HL-60 (cell line): ENCODE measurements around the gene TMEM132A.

Source experiments
- DNase-seq, 2 experiments: peaks; one replicate each; pipeline ENCODE4 v3.0.0-alpha.2; 2010 to 2020; ENCODE audit warnings: low read depth in 1 of 2, low spot score in 1 of 2
- H3K27ac ChIP-seq: fragments of 250-450 bp; sonication (Bioruptor Pico); replicated peaks from 2 replicates; pipeline ENCODE4 v1.5.1; 2020; ENCODE audit warnings: mild to moderate bottlenecking, moderate library complexity
- H3K27me3 ChIP-seq: fragments of 250-450 bp; sonication (Bioruptor Pico); 2 replicates; pipeline ENCODE4 v1.5.1; 2021; ENCODE audit warnings: mild to moderate bottlenecking, moderate library complexity; ENCODE audit not compliant: insufficient read depth, poor library complexity, severe bottlenecking
- H3K4me3 ChIP-seq: replicated peaks from 2 replicates; pipeline ENCODE4 v1.5.1; 2011; ENCODE audit warnings: mild to moderate bottlenecking, control low read depth, low read length; ENCODE audit not compliant: insufficient read depth
- CTCF ChIP-seq: IDR thresholded peaks from one replicate; pipeline ENCODE4 v1.5.1; 2011; ENCODE audit warnings: low read length, control low read depth, inconsistent platforms; ENCODE audit not compliant: insufficient read depth
- GABPA ChIP-seq: IDR thresholded peaks from 2 replicates; pipeline ENCODE4 v1.6.1; 2012; ENCODE audit warnings: low read depth
- POLR2AphosphoS5 ChIP-seq: IDR thresholded peaks from 2 replicates; pipeline ENCODE4 v1.6.1; 2012; ENCODE audit warnings: low read depth
- REST ChIP-seq: IDR thresholded peaks from 2 replicates; pipeline ENCODE4 v1.6.1; 2012; ENCODE audit warnings: low read depth; ENCODE audit not compliant: insufficient replicate concordance
- SPI1 ChIP-seq: IDR thresholded peaks from 2 replicates; pipeline ENCODE4 v1.6.1; 2012; ENCODE audit warnings: low read depth, mild to moderate bottlenecking, borderline replicate concordance

The TMEM132A gene

GRCh38 chr11:60951904-60952741 lies 27.9 kb downstream of the TMEM132A start, which contains the start of gene SLC15A3:
TSS of gene SLC15A3 (minus strand) at chr11:60952176. CDS start at chr11:60951551, 625 bp downstream.
- TF ChIP-seq CTCF = no peak
- peak; percentile 91 for TF ChIP-seq SPI1
- no peak for TF ChIP-seq REST
- peak; percentile 77 for TF ChIP-seq POLR2AphosphoS5
- TF ChIP-seq GABPA = 0 out of 2 replicates have a peak, but pooled peaks have one; percentile 23
- peaks cover 30% of the 10 kb centered on the region for H3K27me3 ChIP-seq
- peak; percentile 58 to 92 for DNase-seq
- peak within 1 kb of the TSS; percentile 36 for H3K4me3 ChIP-seq
- peak within 1 kb of the TSS; percentile 64 for H3K27ac ChIP-seq

GRCh38 chr11:60952742-60953170 lies 28.5 kb downstream of the TMEM132A start:
- Histone ChIP-seq H3K27ac (no peak overlapping the region; the same call in 1 of the 2 replicates), H3K27me3 (peaks cover 28% of the 10 kb centered on the region), H3K4me3 (no peak overlapping the region)
- DNase-seq = no peak
- TF ChIP-seq SPI1 (no peak), REST (no peak), GABPA (no peak), CTCF (no peak), POLR2AphosphoS5 (no peak)

GRCh38 chr11:60953781-60954180 lies 29.5 kb downstream of the TMEM132A start:
- DNase-seq = no peak
- H3K27ac ChIP-seq = no peak overlapping the region
- H3K27me3 ChIP-seq = peaks cover 23% of the 10 kb centered on the region
- TF ChIP-seq SPI1 = no peak
- TF ChIP-seq REST = no peak
- no peak for TF ChIP-seq GABPA
- no peak for TF ChIP-seq CTCF
- TF ChIP-seq POLR2AphosphoS5 = no peak
- no peak overlapping the region for H3K4me3 ChIP-seq
